Measurements from ENCODE around the gene MGAT5B.
"Not testable (repeated sequence)": the region's sequence is repeated elsewhere in the genome, so short reads cannot be mapped to it uniquely, and the experiment has no call there.

Gene MGAT5B

GRCh38 chr17:76966486-76967181 lies 98.4 kb downstream of the MGAT5B start:
- in situ Hi-C loops (cut with MboI; ENCODE audit: low sequenced_read_pairs, unreplicated experiment): no loop called here
- DNase-seq (ENCODE audit: low spot score): no peak
- no peak for TF ChIP-seq CTCF (IDR thresholded peaks at IDR 0.05; ENCODE audit: borderline replicate concordance, control extremely low read depth, extremely low read depth, insufficient read depth, missing control alignments)

GRCh38 chr17:76967762-76968161 lies 99.6 kb downstream of the MGAT5B start:
- in situ Hi-C loops (cut with MboI; ENCODE audit: low sequenced_read_pairs, unreplicated experiment): no loop called here
- TF ChIP-seq CTCF (IDR thresholded peaks at IDR 0.05; ENCODE audit: borderline replicate concordance, control extremely low read depth, extremely low read depth, insufficient read depth, missing control alignments): no peak
- no peak for DNase-seq (ENCODE audit: low spot score)

- peak; percentile 72 for DNase-seq (ENCODE audit: low spot score)
- in situ Hi-C loops (cut with MboI; ENCODE audit: low sequenced_read_pairs, unreplicated experiment): no loop called here
- no peak for TF ChIP-seq CTCF (IDR thresholded peaks at IDR 0.05; ENCODE audit: borderline replicate concordance, control extremely low read depth, extremely low read depth, insufficient read depth, missing control alignments)
Measured at GRCh38 chr17:76968707-76969597, 100.7 kb downstream of the MGAT5B start.

GRCh38 chr17:76969598-76970172 lies 101.5 kb downstream of the MGAT5B start:
- no peak for TF ChIP-seq CTCF (IDR thresholded peaks at IDR 0.05; ENCODE audit: borderline replicate concordance, control extremely low read depth, extremely low read depth, insufficient read depth, missing control alignments)
- in situ Hi-C loops (cut with MboI; ENCODE audit: low sequenced_read_pairs, unreplicated experiment): no loop called here
- no peak for DNase-seq (ENCODE audit: low spot score)

GRCh38 chr17:76970228-76970627 lies 102.0 kb downstream of the MGAT5B start:
- in situ Hi-C loops (cut with MboI; ENCODE audit: low sequenced_read_pairs, unreplicated experiment); DNase-seq (ENCODE audit: low spot score): not testable (repeated sequence)

- DNase-seq (ENCODE audit: low spot score): no peak
- TF ChIP-seq CTCF (IDR thresholded peaks at IDR 0.05; ENCODE audit: borderline replicate concordance, control extremely low read depth, extremely low read depth, insufficient read depth, missing control alignments): no peak
- in situ Hi-C loops (cut with MboI; ENCODE audit: low sequenced_read_pairs, unreplicated experiment): no loop called here
Measured at GRCh38 chr17:76972046-76972641, 103.9 kb downstream of the MGAT5B start.
